ENCODE measurements around the gene HSPD1.

HSPD1 gene

DNA sequence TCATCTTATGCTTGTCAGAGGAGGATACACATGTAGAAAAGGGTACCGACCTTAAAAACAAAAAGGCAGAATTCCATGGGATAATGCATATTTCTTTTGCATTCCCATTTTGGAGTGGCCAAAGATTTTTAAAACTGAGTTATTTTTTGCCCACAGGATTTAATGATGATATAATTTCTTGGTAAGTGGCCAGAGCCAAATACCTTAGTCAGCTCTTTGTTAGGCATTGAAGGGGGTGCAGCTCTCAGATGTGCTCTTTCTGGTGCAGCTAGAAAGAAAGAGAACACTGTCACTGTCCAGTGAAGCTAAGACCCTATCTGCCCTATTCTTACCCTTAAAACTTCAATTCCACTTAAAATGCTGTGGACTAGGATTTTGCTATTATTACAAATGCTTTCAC lies 35.5 kb downstream of the HSPD1 start:
- TF ChIP-seq GATA2 (IDR thresholded peaks at IDR 0.05; ENCODE audit: low read depth, low read length) (no peak), GATA3 (IDR thresholded peaks at IDR 0.05; ENCODE audit: low read depth, low read length) (no peak)

DNA sequence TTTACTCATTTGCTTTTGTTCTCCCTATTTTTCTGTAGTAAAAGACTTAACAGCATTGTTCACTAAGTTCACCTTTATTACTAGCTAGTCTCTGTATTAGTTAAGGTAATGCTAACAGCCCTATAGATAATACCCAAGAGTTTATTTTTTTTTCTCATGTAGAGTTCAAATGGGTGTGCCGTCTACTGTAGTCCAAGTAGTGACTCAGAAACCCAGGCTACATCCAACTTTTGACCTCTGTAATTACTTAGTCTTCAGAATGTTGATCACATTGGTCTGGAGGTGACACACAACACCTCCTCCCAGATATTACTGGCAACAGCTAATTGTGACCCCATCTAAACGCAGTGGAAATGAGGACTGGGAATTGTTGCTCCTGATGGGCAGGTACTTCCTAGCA lies 38.6 kb downstream of the HSPD1 start:
- TF ChIP-seq GATA2 (IDR thresholded peaks at IDR 0.05; ENCODE audit: low read depth, low read length) (no peak), GATA3 (IDR thresholded peaks at IDR 0.05; ENCODE audit: low read depth, low read length) (no peak)

DNA sequence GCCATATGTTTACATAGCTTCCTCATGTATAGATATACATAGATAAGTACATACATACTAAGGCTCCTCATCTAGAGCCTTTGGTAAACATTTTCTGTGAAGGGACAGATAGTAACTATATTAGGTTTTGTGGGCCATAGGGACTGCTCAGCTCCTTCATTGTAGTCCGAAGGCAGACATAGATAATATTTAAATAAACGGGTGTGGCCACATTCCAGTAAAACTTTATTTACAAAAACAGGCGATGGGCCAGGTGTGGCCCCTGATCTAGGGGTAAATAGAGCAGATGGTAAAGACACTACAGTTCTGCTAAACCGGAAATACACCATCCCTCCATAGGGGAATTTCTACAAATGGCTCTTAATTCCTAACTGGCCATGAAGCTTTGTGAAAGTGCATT lies 39.0 kb downstream of the HSPD1 start:
- TF ChIP-seq GATA3 (IDR thresholded peaks at IDR 0.05; ENCODE audit: low read depth, low read length): no peak
- TF ChIP-seq GATA2 (IDR thresholded peaks at IDR 0.05; ENCODE audit: low read depth, low read length): no peak

DNA sequence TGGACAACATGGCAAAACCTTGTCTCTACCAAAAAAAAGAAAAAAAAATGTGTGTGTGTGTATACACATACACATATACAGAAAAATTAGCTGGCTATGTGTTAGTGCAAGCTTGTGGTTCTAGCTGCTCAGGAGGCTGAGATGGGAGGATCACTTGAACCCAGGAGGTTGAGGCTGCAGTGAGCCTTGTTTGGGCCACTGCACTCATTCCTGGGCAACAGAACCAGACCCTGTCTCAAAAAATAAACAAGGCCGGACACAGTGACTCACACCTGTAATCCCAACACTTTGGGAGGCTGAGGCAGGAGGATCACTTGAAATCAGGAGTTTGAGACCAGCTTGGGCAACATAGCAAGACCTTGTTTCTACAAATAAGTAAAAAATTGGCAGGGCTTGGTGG lies 44.2 kb downstream of the HSPD1 start:
- no peak for TF ChIP-seq GATA3 (IDR thresholded peaks at IDR 0.05; ENCODE audit: low read depth, low read length)
- no peak for TF ChIP-seq GATA2 (IDR thresholded peaks at IDR 0.05; ENCODE audit: low read depth, low read length)

DNA sequence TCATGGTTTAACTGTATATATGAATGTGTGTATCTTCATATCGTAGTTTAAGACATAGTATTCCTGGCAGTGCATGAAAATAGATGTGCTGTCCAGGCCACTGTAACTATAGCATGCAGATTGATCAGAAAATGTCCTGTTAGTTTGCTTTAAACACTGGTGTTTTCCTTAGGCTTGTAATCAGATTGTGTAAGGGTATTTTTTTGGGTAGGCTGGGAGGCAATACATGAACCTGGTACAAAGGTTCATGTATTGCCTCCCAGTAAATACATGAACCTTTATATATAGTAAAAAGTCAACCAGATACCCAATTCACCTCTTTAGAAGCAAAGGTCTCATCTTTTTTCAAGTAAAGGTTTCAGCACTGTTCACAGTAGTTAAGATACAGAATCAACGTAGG lies 44.7 kb downstream of the HSPD1 start:
- TF ChIP-seq GATA3 (IDR thresholded peaks at IDR 0.05; ENCODE audit: low read depth, low read length): no peak
- no peak for TF ChIP-seq GATA2 (IDR thresholded peaks at IDR 0.05; ENCODE audit: low read depth, low read length)

DNA sequence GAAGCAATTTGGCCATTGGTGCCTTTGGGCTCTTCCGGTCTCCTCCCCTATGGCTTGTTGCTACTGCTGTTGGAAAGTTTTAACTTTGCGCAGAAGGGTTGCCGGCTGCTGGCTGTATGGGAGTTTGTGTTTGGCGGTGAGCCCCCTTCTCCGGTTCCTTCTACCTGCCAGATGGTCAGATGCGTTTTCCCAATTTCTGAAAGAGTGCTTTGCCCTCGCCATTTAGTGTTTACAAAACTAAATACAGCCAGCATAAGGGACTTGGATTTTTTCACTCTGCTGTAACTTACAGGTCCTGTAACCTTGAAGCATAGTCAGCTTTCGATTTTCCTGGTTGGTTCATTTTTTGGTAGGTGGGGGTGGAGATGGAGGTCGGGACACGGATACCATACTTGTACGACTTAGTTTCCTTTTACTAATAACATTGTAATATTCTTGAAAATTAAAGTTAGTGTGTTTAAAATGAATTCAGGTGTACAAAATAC lies 45.7 kb downstream of the HSPD1 start:
- TF ChIP-seq GATA3 (IDR thresholded peaks at IDR 0.05; ENCODE audit: low read depth, low read length): no peak
- TF ChIP-seq GATA2 (IDR thresholded peaks at IDR 0.05; ENCODE audit: low read depth, low read length): no peak

DNA sequence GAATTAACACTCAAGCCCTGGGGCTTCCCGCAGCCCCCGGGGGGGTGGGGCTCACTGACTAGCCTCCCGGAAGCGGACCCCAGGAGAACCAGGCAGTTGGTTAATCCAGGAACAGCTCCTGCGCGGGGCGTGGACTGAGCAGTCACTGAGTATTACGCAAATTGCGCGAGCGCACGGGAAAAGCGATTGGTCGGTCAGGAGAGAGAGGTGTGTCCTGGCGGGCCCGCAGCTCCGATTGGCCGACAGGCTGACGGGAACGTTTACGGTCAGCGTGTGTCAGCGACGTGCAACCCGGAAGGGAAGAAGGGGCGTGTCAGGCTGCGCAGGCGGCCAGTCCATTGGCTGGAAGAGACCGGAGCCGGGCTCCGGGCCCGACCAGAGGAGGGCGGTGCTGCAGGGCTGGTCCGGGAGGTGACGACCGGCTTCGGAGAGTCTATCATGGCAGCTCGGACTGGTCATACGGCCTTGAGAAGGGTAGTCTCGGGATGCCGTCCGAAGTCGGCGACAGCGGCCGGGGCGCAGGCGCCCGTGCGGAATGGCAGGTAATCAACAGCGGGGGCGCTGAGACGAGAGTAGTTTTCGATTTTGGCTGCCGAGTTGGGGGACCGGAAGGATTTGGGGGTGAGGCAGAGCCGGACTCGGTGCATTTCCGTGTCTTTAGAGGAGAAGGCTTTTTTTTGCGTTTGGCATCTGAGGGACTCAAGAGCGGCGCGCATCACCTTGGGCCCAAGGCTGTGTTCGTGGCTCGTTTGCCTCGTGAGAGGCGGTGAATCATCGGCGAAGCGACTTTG lies 46.3 kb downstream of the HSPD1 start, which contains the start of gene COQ10B:
COQ10B (plus strand) TSS at position 430 of the 791 bp plus-strand sequence; CDS start at position 439, 9 bp downstream.
- TF ChIP-seq GATA2 (IDR thresholded peaks at IDR 0.05; ENCODE audit: low read depth, low read length): no peak
- no peak for TF ChIP-seq GATA3 (IDR thresholded peaks at IDR 0.05; ENCODE audit: low read depth, low read length)

DNA sequence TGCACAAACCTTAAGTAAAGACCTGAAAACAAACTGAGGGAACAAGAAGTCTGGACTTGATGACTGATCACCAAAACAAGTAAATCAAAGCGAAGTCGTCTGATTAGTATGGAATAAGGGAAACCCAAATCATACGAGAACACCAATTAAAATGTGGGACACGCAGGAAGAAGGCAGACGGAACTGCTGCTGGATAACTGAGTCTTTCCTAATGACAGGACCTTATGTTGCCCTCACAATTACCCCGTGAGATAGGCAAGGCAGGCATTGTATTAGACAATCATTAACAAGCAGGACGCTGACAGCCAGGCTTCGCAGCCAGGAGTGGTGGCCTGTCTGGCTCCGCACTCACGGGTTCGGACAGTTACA lies 46.9 kb downstream of the HSPD1 start:
- TF ChIP-seq GATA3 (IDR thresholded peaks at IDR 0.05; ENCODE audit: low read depth, low read length) (no peak), GATA2 (IDR thresholded peaks at IDR 0.05; ENCODE audit: low read depth, low read length) (no peak)

DNA sequence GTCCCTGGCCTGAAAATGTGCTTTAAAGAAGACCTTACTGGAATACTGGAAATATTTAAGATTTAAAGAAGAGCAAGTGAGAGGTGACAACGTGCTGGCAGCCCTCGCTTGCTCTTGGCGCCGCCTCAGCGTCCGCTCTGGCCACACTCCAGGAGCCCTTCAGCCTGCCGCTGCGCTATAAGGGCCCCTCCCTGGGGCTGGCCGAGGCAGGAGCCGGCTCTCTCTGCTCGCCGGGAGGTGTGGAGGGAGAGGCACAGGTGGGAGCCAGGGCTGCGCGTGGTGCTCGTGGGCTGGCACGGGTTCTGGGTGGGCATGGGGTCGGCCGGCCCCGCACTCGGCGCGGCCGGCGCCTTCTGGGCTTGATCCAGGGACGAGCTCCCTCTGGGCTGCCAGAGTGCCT lies 49.2 kb downstream of the HSPD1 start:
- TF ChIP-seq GATA2 (IDR thresholded peaks at IDR 0.05; ENCODE audit: low read depth, low read length) (no peak), GATA3 (IDR thresholded peaks at IDR 0.05; ENCODE audit: low read depth, low read length) (no peak)

DNA sequence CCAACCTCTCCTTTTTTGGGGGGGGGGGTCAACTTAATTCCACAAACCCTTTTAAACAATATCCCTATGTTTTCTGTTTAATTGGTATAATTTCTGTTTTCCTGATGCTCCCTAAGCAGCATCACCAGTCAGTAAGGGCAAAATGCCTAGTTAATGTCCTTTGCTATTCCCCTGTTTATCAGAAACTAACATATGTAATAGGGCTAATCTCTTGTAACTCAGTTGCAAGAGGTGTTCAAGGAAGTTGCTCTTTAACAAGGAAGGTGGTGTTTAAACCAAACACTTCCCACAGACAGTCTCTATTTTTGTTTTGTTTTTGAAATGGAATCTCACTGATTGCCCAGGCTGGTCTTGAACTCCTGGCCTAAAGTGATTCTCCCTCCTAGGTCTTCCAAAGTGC lies 52.8 kb downstream of the HSPD1 start:
- TF ChIP-seq GATA3 (IDR thresholded peaks at IDR 0.05; ENCODE audit: low read depth, low read length): no peak
- no peak for TF ChIP-seq GATA2 (IDR thresholded peaks at IDR 0.05; ENCODE audit: low read depth, low read length)

DNA sequence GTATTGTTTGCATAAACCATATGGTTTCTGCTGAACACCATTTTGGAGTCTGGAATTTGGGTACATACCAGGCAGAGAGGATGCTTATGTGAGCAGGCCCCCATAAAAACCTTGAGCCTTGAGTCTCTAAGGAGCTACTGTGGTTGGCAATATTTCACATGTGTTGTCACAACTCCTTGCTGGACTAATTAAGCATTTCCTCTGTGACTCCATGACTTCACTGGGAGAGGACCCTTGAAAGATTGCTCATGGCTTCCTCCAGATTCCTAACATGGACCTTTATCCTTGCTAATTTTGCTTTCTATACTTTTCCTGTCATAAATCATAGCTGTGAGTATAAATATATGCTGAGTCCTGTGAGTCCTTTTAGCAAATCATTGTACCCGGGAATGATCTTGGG lies 53.9 kb downstream of the HSPD1 start:
- TF ChIP-seq GATA2 (IDR thresholded peaks at IDR 0.05; ENCODE audit: low read depth, low read length) (no peak), GATA3 (IDR thresholded peaks at IDR 0.05; ENCODE audit: low read depth, low read length) (no peak)

DNA sequence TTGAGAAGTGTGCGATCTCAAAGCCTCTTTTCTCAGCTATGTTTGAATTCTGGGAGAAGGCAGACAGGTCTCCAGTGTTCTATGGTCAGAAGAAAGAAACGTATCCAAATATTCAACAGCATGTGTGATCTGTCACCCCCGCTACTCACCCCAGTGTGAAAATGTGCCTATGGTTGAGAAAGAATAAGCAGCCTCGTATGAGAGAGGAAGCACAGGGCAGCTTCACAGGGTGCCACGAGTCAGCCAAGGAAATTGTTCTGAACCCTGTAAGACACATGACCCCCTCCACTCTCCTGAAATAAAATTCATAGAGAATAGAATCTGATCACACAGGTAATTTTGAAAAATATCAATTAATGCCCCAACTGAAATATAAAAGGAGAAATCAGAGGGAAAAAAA lies 56.8 kb downstream of the HSPD1 start:
- TF ChIP-seq GATA2 (IDR thresholded peaks at IDR 0.05; ENCODE audit: low read depth, low read length): no peak
- TF ChIP-seq GATA3 (IDR thresholded peaks at IDR 0.05; ENCODE audit: low read depth, low read length): no peak

DNA sequence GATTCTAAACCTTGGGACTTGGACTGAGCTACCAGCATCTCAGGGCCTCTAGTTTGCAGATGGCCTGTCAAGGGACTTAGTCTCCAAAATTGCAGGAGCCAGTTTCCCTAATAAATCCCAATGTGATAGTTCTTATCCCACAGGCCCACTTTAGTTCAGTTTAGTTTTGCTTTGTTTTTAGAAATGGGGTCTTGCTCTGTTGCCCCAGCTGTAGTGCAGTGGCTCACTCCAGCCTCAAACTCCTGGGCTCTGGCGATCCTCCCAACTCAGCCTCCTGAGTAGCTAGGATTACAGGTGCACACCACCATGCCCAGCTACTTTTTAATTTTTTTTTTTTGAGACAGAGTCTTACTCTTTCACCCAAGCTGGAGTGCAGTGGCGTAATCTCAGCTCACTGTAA lies 62.3 kb downstream of the HSPD1 start:
- TF ChIP-seq GATA3 (IDR thresholded peaks at IDR 0.05; ENCODE audit: low read depth, low read length) (no peak), GATA2 (IDR thresholded peaks at IDR 0.05; ENCODE audit: low read depth, low read length) (no peak)
